HG03565 (cell line): ENCODE data around the gene SDK1.

ENCODE experiments used
- ATAC-seq: cut with Tn5 transposase; IDR thresholded peaks from one replicate; pipeline ENCODE4 v1.9.1; 2021; ENCODE audit warnings: mild to moderate bottlenecking, moderate library complexity; ENCODE audit not compliant: unreplicated experiment

The SDK1 gene

GRCh38 chr7:4025210-4025609 is 724.2 kb downstream of the SDK1 start:
- ATAC-seq = no peak

- no peak for ATAC-seq
Observed at GRCh38 chr7:4025694-4026615, 724.9 kb downstream of the SDK1 start.

- no peak for ATAC-seq
Observed at GRCh38 chr7:4026941-4027486, 726.0 kb downstream of the SDK1 start.

- ATAC-seq = no peak
Observed at GRCh38 chr7:4028221-4028620, 727.2 kb downstream of the SDK1 start.

- ATAC-seq = no peak
Observed at GRCh38 chr7:4029941-4030340, 728.9 kb downstream of the SDK1 start.

- ATAC-seq = no peak
Observed at GRCh38 chr7:4030346-4030950, 729.4 kb downstream of the SDK1 start.

- no peak for ATAC-seq
Observed at GRCh38 chr7:4033996-4034395, 732.9 kb downstream of the SDK1 start.

GRCh38 chr7:4037308-4037707 is 736.3 kb downstream of the SDK1 start:
- ATAC-seq = no peak

- ATAC-seq = no peak
Observed at GRCh38 chr7:4037877-4038276, 736.8 kb downstream of the SDK1 start.

- ATAC-seq = no peak
Observed at GRCh38 chr7:4040109-4040928, 739.3 kb downstream of the SDK1 start.

- no peak for ATAC-seq
Observed at GRCh38 chr7:4042402-4043045, 741.5 kb downstream of the SDK1 start.

- no peak for ATAC-seq
Observed at GRCh38 chr7:4043988-4044387, 742.9 kb downstream of the SDK1 start.

- ATAC-seq = no peak
Observed at GRCh38 chr7:4045450-4045849, 744.4 kb downstream of the SDK1 start.

GRCh38 chr7:4045975-4046374 is 744.9 kb downstream of the SDK1 start:
- no peak for ATAC-seq

- no peak for ATAC-seq
Observed at GRCh38 chr7:4048336-4048735, 747.3 kb downstream of the SDK1 start.

GRCh38 chr7:4049202-4049601 is 748.1 kb downstream of the SDK1 start:
- no peak for ATAC-seq

- ATAC-seq = no peak
Observed at GRCh38 chr7:4050126-4050660, 749.1 kb downstream of the SDK1 start.

GRCh38 chr7:4051696-4052095 is 750.6 kb downstream of the SDK1 start:
- no peak for ATAC-seq

GRCh38 chr7:4052130-4052529 is 751.1 kb downstream of the SDK1 start:
- ATAC-seq = no peak

- no peak for ATAC-seq
Observed at GRCh38 chr7:4054158-4054557, 753.1 kb downstream of the SDK1 start.
